Small intestine (tissue), 7 donors: ENCODE results near the gene ASB2. TPM values are rescaled to one million over a fixed set of nuclear protein-coding genes. Genes with fewer than 3 reads are reported as not detected.

Experiments
- DNase-seq, 2 donors: peaks; one replicate each; pipeline versions ENCODE4 v3.0.0 to v3.0.0-alpha.2; 2013
- FAIRE-seq: peaks from 2 replicates; lab custom pipeline; 2012; peaks lifted over from hg19 to GRCh38; lab: Jason Lieb, UNC
- H3K27ac ChIP-seq, 3 donors: one replicate each; pipeline ENCODE4 v1.5.1; 2013; ENCODE audit warnings: low read length in 2 of 3, mild to moderate bottlenecking in 2 of 3, control low read depth in 1 of 3, inconsistent platforms in 1 of 3, low read depth in 1 of 3, moderate library complexity in 1 of 3
- H3K27me3 ChIP-seq, 3 donors: one replicate each; pipeline ENCODE4 v1.6.1; 2013; ENCODE audit warnings: low read length in 3 of 3, inconsistent platforms in 1 of 3; ENCODE audit not compliant: control insufficient read depth in 3 of 3, insufficient read depth in 3 of 3
- H3K36me3 ChIP-seq, 3 donors: one replicate each; pipeline ENCODE4 v1.6.1; 2013; ENCODE audit warnings: low read length in 3 of 3, inconsistent platforms in 1 of 3, low read depth in 1 of 3, mild to moderate bottlenecking in 1 of 3, moderate library complexity in 1 of 3; ENCODE audit not compliant: control insufficient read depth in 3 of 3, insufficient read depth in 2 of 3
- H3K4me1 ChIP-seq, 3 donors: one replicate each; pipeline ENCODE4 v1.6.1; 2013; ENCODE audit warnings: low read length in 2 of 3, inconsistent platforms in 1 of 3, low read depth in 1 of 3, mild to moderate bottlenecking in 1 of 3, moderate library complexity in 1 of 3; ENCODE audit not compliant: control insufficient read depth in 3 of 3, insufficient read depth in 2 of 3
- H3K4me3 ChIP-seq, 3 donors: one replicate each; pipeline ENCODE4 v1.5.1; 2013; ENCODE audit warnings: low read length in 3 of 3, control low read depth in 1 of 3, inconsistent platforms in 1 of 3, low read depth in 1 of 3, mild to moderate bottlenecking in 1 of 3, moderate library complexity in 1 of 3
- H3K9me3 ChIP-seq, 2 donors: one replicate each; pipeline ENCODE4 v1.6.1; 2013; ENCODE audit warnings: low read depth in 1 of 2, low read length in 1 of 2; ENCODE audit not compliant: control insufficient read depth in 2 of 2, insufficient read depth in 1 of 2
- WGBS, 3 donors: extraction: QIAGEN DNeasy Blood & Tissue Kit; methylation state at CpG; one replicate each; pipeline ENCODE4 v1.1.7; 2013; 5-methylcytosine and 5-hydroxymethylcytosine counted together
- polyA plus RNA-seq, 4 donors: library from polyadenylated mRNA; stranded (reverse) in 3 of 4; unstranded in 1 of 4; fragments of 200-250 nt in 3 of 4; fragments of 120-200 nt in 1 of 4; gene quantifications; one replicate each; pipeline versions ENCODE4 v1.2.1 to v1.2.3, GENCODE V29; 2013
- donor health status: healthy with polysubstance abuse.
- donor health status: control.
- donor health status: control.
- donor health status: Bipolar disorder and iron deficiency.
- donor health status: healthy.

ASB2 gene
- polyA plus RNA-seq, 4 donors, result 1.3 to 5.6 (median 4.2) TPM

DNA sequence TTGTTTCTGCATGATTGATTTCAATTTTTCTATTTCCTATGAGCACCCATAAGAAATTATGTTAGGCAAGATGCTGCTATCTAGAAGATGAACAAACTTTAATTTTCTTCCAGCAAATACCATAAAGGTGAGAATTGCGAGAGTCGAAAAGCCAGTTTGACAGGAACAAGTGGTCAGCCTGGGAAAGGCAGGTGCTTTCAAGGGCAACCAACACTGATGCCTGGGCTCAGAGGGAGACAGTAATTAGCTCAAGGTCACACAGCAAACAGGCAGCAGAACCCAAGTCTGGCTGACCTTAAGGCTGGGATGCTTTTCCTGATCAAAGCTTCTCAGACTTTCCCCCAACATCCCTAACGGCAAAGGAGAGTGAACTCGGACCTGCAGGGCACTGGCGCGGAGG is 43.0 kb upstream of the ASB2 start:
- H3K27ac ChIP-seq, result no peak overlapping the region
- no peaks in the 10 kb centered on the region for H3K9me3 ChIP-seq
- H3K4me1 ChIP-seq, result peaks cover 0 to 6% (median 0%) of the 10 kb centered on the region in 3 donors
- WGBS, 3 donors, result 53 to 78% (median 58%) methylated on average over 6 of the region's 6 CpGs
- no peaks in the 10 kb centered on the region for H3K36me3 ChIP-seq
- no peak for FAIRE-seq
- H3K27me3 ChIP-seq, result peaks cover 0 to 7% (median 0%) of the 10 kb centered on the region in 3 donors
- H3K4me3 ChIP-seq, result no peak overlapping the region
- DNase-seq, result no peak

DNA sequence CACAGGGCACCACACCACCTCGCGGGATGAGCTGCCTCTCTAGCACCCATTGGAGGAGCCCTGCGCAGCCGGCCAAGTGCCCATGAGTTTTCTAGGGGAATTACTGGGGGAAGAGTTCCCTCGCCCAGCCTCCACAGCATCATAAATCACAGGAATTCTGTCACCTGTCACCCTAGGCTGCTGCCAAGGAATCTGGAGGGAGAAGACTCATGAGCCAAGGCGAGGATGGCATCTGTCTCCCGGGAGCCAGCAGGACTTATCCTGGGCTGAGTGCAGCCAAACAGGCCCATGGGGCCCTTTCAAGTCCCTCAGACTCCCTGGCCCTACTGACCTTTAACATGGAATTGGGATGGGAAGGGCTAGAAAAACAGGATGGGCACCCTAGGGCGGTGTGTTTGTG is 41.9 kb upstream of the ASB2 start:
- Histone ChIP-seq H3K9me3 (no peaks in the 10 kb centered on the region), H3K4me3 (no peak overlapping the region), H3K36me3 (no peaks in the 10 kb centered on the region), H3K4me1 (peaks cover 0 to 6% (median 0%) of the 10 kb centered on the region in 3 donors), H3K27ac (no peak overlapping the region), H3K27me3 (peaks cover 0 to 7% (median 0%) of the 10 kb centered on the region in 3 donors)
- no peak for FAIRE-seq
- DNase-seq, result no peak
- 44 to 69% (median 66%) methylated on average over 8 of the region's 8 CpGs for WGBS, 3 donors

DNA sequence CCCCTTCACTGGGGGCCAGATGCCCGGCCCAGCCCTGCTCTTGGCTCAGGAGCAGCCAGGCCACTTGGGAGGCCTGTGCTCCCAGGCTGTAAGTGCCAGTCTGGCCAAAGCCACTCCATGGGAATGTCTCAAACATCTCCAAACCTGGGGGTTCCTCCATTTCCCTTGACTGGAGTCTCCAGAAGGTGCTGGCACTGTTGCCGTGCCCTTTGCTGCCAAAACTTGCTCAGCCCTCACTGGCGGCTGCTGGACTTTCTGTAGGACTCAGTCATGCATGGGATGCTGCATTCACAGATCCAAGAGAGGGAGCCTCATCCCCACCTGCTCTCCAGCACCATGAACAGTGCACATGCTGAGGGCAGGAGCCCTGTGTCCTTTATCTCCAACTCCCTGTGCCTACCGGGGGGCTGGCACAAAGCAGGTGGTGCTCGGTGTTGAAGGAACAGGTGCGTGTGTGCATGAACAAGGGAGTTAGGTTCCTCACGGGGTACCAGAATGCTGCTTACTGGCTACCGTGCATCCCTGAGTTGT is 40.1 kb upstream of the ASB2 start:
- no peak overlapping the region for H3K4me3 ChIP-seq
- 71 to 83% (median 82%) methylated on average over 8 of the region's 8 CpGs for WGBS, 3 donors
- no peaks in the 10 kb centered on the region for H3K4me1 ChIP-seq
- peaks cover 0 to 7% (median 0%) of the 10 kb centered on the region in 3 donors for H3K27me3 ChIP-seq
- DNase-seq (no peak), FAIRE-seq (no peak)
- H3K27ac ChIP-seq, result no peak overlapping the region
- no peaks in the 10 kb centered on the region for H3K9me3 ChIP-seq
- H3K36me3 ChIP-seq, result no peaks in the 10 kb centered on the region

DNA sequence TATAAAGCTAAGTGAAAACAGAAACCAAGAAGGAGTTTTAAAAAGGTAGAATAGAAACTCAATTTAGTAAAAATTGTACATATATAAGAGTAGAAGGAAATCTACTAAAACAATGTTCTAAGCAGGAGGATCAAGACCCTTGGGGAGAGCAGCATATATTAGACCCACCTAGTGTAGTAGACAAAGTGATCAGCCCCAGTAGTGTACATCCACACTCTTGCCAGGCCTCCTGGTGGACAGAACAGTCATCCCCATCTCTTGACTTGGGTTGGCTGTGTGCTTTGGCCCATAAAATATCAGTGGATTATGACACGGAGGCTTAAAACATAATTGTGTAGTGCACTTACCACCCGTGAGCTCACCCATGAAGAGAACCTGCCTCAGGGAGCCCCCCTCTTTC is 38.9 kb upstream of the ASB2 start:
- H3K27me3 ChIP-seq, result peaks cover 0 to 7% (median 0%) of the 10 kb centered on the region in 3 donors
- WGBS, 3 donors, result 54 to 88% (median 86%) methylated on average over 2 of the region's 2 CpGs
- DNase-seq, result no peak
- no peaks in the 10 kb centered on the region for H3K4me1 ChIP-seq
- FAIRE-seq, result no peak
- no peaks in the 10 kb centered on the region for H3K36me3 ChIP-seq
- no peak overlapping the region for H3K27ac ChIP-seq
- H3K9me3 ChIP-seq, result no peaks in the 10 kb centered on the region
- no peak overlapping the region for H3K4me3 ChIP-seq

DNA sequence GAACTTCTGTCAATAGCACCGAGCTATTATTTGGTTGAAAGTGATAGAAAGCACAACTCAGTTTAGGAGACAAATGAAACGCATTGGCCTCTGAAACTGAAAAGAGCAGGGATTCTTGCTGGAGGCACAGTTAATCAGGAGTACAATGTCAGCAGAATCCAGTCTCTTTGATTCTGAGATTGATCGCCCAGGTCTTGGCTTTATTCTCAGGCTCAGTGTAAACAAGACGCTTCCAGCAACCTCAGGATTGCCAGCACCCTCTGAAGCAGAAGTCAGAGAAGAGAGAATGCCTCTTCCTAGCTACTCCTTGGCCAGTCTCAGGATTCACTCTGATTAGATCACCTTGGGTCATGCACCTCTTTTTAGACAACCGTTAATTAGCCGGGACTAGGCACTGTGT is 38.0 kb upstream of the ASB2 start:
- FAIRE-seq (no peak), DNase-seq (no peak)
- Histone ChIP-seq H3K9me3 (no peaks in the 10 kb centered on the region), H3K36me3 (no peaks in the 10 kb centered on the region), H3K27ac (no peak overlapping the region), H3K4me3 (no peak overlapping the region), H3K4me1 (no peaks in the 10 kb centered on the region), H3K27me3 (peaks cover 0 to 7% (median 0%) of the 10 kb centered on the region in 3 donors)
- 62 to 70% (median 68%) methylated on average over 6 of the region's 6 CpGs for WGBS, 3 donors

DNA sequence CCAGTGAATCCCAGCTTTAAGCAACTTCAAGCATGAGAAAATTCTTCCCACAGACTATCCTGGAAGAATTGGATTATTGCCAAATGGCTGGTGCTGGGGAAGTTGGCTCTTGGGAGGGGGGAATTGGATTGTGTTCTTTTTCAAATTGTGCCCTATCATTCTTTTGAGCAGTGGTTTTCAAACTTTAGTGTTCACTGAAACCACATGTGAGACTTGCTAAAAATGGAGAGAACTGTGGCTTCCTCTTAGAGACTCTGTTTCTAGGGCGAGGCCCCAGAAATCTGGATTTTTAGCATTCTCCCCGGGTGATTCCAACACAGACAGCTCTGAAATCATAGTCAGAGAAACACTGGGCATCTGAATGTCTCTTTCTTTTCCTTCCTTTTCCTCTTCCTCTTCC is 35.4 kb upstream of the ASB2 start:
- Histone ChIP-seq H3K4me3 (no peak overlapping the region), H3K36me3 (no peaks in the 10 kb centered on the region), H3K27ac (no peak overlapping the region), H3K9me3 (no peaks in the 10 kb centered on the region), H3K4me1 (no peaks in the 10 kb centered on the region), H3K27me3 (peaks cover 0 to 4% (median 0%) of the 10 kb centered on the region in 3 donors)
- WGBS, 3 donors, result 40 to 56% (median 42%) methylated on average over 2 of the region's 2 CpGs
- DNase-seq, result peak in 1 of 2 donors; percentile 29
- no peak for FAIRE-seq

DNA sequence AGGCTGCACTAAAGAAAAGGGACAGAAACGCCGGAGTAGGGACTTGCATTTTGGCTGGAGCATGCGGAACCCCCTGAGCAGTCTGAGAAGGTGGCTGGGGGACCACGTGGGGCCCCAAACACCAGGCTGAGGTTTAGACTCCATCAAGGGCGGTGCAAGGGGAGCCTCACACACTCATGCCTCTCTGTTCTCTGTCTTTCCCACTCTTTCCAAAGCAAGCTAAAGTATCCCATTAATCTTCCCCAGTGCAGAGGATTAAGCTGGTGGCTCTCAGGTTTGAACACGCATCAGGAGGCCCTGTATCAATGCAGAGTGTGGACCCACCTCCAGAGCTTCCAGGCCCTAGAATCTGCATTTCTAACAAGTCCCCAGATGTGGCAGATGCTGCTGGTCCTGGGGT is 34.3 kb upstream of the ASB2 start:
- no peaks in the 10 kb centered on the region for H3K27me3 ChIP-seq
- H3K36me3 ChIP-seq, result no peaks in the 10 kb centered on the region
- no peak overlapping the region for H3K27ac ChIP-seq
- no peak for DNase-seq
- H3K9me3 ChIP-seq, result no peaks in the 10 kb centered on the region
- 86 to 92% (median 91%) methylated on average over 6 of the region's 6 CpGs for WGBS, 3 donors
- H3K4me3 ChIP-seq, result no peak overlapping the region
- no peaks in the 10 kb centered on the region for H3K4me1 ChIP-seq
- no peak for FAIRE-seq

DNA sequence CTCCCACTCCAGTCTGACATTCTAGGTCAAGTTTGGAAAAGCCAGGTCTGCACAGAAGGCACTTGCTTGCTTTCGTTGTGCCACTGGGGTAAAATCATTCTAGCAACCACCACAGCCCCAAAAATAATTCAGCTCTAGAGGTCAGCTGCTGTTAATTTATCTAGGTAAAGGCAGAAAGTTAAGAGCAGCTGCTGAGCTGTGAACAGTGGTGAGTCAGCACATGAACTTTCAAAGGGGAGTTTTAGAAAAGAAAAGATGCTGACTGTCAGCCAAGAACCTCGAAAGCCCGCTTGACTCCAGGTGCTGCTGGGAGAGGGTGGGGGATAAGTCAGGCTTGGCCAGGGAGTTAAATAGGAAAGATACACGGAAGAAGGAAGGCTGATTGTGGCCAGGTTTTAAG is 33.4 kb upstream of the ASB2 start:
- Histone ChIP-seq H3K36me3 (no peaks in the 10 kb centered on the region), H3K4me3 (no peak overlapping the region), H3K9me3 (no peaks in the 10 kb centered on the region), H3K27me3 (no peaks in the 10 kb centered on the region), H3K4me1 (no peaks in the 10 kb centered on the region), H3K27ac (no peak overlapping the region)
- DNase-seq (no peak), FAIRE-seq (no peak)
- WGBS, 3 donors, result 14 to 38% (median 28%) methylated on average over 4 of the region's 4 CpGs

DNA sequence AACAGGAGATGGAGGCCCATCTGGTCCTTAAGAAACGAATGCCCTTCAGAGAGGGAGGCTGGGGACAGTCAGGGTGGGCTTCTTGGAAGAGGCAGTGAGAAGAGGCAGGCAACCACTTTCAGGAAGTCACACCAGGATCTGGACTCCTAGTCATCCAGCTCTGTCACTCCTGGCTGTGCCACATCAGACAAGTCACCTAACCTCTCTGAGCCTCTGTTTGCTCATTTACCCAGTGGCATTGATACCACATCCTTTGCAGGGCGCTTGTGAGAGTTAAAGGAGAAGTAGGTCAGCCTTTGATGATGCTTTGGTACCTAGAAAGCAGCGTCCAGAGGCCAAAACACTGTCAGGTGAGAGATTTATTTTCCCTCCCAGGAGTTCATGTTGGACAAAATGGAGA is 31.9 kb upstream of the ASB2 start:
- Histone ChIP-seq H3K36me3 (no peaks in the 10 kb centered on the region), H3K27ac (no peak overlapping the region), H3K9me3 (no peaks in the 10 kb centered on the region), H3K27me3 (no peaks in the 10 kb centered on the region), H3K4me3 (no peak overlapping the region), H3K4me1 (no peaks in the 10 kb centered on the region)
- no peak for FAIRE-seq
- DNase-seq, result no peak
- 55 to 69% (median 58%) methylated on average over 3 of the region's 3 CpGs for WGBS, 3 donors
